Stimulated activated CD4-positive, alpha-beta T cell treated with anti-CD3 and anti-CD28 coated beads, Interleukin-2, amount 100 ng/mL, for 48 hours (primary cell): Measurements from ENCODE around the gene TAF6.

Source experiments
- DNase-seq, 2 donors: peaks; one replicate each; pipeline ENCODE4 v3.0.0-alpha.2; 2020

The TAF6 gene

DNA sequence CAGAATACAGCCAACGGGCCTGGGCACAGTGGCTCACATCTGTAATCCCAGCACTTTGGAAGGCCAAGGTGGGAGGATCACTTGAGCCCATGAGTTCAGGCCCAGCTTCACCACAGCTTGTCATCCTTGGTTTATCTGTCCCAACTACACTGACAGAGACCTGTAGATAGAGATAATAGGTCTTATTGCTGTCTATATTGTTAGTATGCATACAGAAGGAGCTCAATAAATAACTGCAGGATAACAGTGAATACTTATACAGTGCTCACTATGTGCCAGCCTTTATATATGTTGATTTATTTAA lies 1.5 kb upstream of the TAF6 start:
- no peak for DNase-seq

- peak; percentile 62 to 64 for DNase-seq
Observed at GRCh38 chr7:100119970-100120732, 993 bp upstream of the TAF6 start.

GRCh38 chr7:100118388-100119071 lies 628 bp downstream of the TAF6 start:
- no peak for DNase-seq

DNA sequence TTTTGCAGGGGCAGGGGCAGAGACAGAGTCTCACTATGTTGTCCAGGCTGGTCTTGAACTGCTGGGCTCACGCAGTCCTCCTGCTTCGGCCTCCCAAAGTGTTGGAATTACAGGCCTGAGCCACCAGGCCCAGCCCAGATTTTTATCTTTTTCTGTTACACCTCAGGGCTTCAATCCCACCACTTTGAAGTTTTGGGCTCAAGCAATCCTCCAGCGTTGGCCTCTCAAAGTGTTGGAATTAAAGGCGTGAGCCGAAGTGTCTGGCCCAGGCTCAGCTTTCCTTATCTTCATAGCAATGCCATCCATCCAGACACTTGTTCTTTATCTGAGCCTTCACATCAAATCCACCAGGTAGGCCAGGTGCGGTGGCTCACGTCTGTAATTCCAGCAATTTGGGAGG lies 4.1 kb downstream of the TAF6 start:
- no peak for DNase-seq

DNA sequence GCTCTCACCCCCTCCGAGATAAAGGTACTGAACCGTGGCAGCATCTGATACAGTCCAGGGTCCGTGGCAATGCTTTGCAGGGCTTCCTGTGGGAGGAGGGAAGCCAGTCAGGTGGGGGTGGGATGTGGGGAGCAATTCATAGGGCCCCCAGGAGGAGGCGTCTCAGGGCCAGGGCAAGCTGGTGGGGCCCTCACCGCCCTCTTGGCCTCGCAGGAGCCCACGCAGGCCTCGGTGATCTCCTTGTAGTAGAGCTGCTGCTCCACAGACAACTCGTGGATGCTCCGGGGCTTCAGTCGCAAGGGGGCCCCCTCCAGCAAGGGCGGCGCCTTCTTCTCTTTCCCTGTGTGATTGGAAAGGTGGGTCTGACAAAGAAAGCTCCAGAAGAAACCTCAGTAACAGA lies 7.2 kb downstream of the TAF6 start:
- no peak for DNase-seq

DNA sequence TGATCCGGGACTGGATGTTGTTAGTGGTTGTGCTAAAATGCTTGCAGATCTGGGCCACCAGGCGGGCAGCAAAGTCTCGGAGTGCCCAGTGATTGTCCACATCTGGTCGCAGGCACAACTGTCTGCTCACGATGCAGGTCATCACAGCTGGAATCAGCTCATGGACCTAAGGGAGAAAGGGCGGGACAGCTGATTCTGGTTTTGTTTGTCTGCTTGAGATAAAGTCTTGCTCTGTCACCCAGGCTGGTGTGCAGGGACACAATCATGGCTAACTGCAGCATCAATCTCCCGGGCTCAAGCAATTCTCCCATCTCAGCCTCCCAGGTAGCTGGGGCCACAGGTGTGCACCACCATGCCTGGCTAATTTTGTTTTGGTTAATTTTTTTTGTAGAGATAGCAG lies 8.0 kb downstream of the TAF6 start:
- no peak for DNase-seq

GRCh38 chr7:100109521-100110163 lies 9.5 kb downstream of the TAF6 start:
- DNase-seq: no peak

GRCh38 chr7:100107890-100108289 lies 11.3 kb downstream of the TAF6 start:
- no peak for DNase-seq

- DNase-seq: no peak
Observed at GRCh38 chr7:100107125-100107737, 11.9 kb downstream of the TAF6 start.

DNA sequence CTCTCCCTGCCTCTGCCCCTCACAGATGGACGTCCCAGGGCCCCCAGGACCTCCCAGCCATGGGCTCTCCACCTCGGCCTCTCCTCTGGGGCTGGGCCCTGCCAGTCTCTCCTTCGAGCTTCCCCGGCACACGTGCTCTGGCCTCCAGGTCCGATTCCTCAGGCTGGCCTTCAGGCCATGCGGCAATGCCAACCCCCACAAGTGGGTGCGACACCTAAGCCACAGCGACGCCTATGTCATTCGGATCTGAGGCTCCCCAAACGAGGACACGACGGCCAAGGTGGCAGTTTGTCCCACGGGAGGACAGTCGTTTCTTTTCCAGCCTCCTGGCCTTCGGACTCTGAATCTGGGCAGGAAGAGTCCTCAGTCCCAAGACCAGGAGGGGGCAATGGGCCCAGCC lies 12.5 kb downstream of the TAF6 start:
- no peak for DNase-seq

DNA sequence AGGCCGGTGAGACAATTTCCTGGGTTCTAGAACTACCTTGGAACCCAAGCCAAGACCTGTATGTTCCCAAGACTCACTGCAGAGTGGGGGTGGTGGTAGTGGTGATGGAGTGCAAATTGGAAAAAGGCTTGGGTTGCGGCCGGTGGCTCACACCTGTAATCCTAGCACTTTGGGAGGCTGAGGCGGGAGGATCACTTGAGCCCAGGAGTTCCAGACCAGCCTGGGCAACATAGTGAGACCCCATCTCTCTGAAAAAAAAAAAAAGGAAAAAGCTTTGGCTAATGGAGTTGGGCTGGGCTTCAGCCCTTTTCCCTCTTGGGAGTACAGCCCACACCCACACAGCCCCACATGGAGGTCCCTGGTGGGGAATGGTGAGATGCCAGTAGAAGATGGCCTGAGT lies 13.6 kb downstream of the TAF6 start:
- no peak for DNase-seq

DNA sequence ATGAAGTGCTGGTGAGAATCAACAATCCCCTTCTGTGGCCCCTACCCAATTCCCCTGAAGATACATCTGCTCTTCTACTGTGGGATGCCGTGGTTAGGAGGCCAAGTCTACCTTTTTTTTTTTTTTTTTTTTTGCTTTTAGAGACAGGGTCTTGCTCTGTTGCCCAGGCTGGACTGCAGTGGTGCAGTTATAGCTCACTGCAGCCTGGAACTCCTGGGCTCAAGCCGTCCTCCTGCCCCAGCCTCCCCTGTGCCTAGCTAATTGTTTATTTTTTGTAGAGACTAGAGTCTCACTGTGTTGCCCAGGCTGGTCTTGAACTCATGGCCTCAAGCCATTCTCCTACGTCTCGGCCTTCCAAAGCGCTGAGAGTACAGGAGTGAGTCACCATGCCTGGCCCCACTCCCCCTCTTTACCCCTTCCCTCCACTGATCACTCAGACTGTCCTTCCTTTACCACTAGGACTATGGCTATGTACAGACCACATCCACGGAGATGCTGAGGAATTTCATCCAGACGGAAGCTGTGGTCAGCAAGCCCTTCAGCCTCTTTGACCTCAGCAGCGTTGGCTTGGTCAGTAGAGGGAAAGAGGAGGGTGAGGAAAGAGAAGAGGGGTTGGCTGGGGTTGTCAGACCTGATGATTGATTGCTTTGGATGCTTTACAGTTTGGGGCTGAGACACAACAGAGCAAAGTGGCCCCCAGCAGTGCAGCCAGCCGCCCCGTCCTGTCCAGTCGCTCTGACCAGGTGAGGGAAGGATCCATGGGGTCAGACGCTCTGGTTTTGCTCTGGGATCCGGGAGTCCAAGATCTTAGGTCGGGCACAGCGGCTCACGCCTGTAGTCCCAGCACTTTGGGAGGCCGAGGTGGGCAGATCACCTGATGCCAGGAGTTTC lies 16.0 kb downstream of the TAF6 start:
- DNase-seq: no peak

GRCh38 chr7:100101016-100101862 lies 17.9 kb downstream of the TAF6 start, which contains the start of the genes AP4M1 and MCM7:
Gene AP4M1, plus strand, starts transcription at chr7:100101643. Its CDS starts 72 bp downstream, at chr7:100101715.
Gene MCM7, minus strand, starts transcription at chr7:100101397. Its CDS starts 103 bp downstream, at chr7:100101294.
- peak; percentile 96 to 97 for DNase-seq

DNA sequence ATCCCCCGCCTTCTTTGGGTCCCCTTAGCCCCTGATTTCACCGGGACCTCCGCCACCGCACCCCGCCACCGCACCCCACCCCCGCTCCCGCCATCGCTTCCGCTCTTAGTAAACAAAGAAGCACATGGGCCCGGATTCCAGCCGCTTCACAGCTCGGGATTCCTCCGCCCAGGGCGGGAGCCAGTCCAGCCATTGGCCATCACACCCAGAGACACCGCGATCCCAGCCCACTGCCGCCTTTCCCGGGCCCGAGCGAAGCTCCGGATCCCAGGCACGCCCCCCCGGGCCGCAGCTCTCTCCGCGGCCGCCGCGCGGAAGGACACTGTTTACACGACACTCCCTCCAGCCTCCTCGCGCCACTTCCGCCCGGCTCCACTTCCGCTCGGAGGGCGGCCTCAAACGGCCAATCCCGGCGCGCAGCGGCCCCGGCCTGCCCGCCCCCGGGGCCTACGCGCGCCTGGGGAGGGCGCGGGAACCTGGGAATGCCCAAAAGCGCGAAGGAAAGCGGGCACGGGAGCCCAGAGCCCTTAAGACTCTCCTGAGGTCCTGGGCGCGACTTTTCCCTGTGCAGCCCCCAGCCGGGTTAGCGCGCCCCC lies 18.6 kb downstream of the TAF6 start:
- DNase-seq: peak; percentile 79 to 80

DNA sequence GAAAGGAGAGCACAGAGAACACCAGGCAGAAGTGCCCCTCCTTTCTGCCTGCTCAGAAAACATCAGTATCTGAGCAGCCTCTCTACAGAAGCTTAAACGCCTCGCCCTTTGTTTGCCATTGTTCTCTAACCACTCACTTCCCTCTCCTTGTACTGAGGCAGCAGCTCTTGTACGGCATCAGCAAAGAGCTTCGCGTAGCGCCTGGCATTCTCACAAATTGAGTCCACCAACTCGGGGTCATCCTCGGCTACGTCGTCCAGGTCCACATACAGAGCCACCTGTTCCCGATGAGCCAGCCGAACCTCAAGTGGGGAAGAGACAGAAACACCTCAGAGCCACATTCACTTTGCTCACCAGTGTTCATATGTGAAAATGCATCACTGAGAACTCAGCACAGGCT lies 19.7 kb downstream of the TAF6 start:
- no peak for DNase-seq

DNA sequence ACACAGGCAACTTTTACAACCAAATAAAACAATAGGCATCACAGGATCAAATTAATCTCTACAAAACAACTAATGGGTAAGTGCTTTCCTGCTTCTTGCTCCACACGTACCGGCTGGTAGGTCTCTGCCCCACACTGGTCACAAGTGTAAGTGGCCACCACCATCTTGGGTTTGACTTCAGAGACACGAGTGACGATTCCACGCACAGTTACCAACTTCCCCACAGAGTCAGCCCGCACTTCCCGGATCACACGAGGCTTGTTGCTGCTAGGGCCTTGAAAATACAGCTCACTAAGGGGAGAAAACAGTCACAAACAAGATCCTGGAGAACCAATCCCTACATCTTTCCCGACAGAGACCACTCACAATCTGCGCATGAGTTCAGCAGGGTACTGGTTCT lies 20.2 kb downstream of the TAF6 start:
- DNase-seq: no peak

GRCh38 chr7:100095704-100096103 lies 23.5 kb downstream of the TAF6 start:
- DNase-seq: no peak

DNA sequence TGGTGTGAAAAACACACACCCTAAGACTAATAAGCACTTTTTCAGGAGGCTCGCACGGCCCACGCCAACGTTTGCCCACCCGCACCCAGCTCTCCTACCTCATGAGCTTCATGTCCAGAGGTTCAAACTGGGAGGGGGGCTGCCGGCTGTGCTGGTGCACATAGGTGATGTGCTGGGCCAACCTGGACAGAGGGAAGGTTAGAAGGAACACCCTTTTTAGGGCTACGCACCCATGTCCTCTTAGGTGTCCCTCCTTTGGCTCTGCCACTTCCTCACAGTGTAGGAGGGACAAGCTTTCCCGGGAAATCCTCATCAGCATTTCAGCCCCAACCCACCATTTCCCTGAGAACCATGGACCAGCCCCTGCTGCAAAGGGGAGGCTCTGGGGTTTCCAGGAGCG lies 23.9 kb downstream of the TAF6 start:
- no peak for DNase-seq

DNA sequence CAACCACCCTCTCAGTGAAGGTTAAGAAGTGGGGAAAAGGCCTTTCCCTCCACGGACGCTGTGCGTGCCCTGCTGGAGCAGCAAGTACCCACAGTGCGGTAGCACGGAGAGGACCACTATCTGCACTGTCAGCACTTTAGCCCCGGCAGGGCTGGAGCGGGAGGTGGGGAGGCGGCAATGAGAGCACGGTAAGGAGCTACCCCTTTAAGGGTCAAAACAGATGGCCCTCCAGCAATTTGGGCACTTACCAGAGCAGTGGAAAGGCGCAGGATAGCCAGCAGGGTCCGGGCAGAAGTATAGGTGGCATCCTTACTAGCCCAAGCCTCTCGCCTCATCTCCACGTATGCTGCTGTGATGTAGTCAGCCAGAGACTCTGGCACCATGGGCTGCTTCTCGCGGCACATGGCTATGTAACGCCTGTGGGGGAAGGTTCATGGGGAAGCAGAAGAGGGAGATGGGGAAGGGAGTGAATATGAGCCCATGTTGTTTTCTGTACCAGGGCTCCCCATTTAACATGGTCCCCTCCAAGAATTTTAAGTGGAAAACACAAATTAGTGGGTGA lies 25.2 kb downstream of the TAF6 start:
- DNase-seq: no peak

GRCh38 chr7:100093498-100093897 lies 25.7 kb downstream of the TAF6 start:
- DNase-seq: no peak

DNA sequence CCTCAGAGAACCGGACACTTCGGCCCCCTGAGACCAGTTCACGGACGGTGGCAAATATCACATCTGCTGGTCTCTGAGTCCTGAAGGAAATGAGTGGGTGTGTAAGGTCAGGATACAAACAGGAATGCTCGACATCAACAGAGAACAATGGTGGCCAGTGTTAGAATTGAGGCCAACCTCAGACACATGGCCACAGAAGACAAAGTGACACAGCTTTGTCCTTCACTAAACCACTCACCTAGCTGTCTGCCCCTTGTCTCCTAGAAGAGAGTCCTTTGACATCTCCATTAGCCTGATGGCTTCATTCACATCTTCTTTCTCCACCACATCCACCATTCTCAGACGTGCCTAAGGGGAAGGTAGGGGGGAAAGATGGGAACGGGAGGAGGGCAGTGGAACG lies 26.1 kb downstream of the TAF6 start:
- no peak for DNase-seq
